Loucy (cell line): Measurements from ENCODE around the gene SMAD5.

Source experiments
- H2AFZ ChIP-seq: fragments of 200-600 bp; sonication (generic); 2 replicates; pipeline ENCODE4 v1.6.0; 2016; ENCODE audit warnings: antibody characterized with exemption, mild to moderate bottlenecking, low read length, moderate library complexity
- H3F3A ChIP-seq: fragments of 200-600 bp; 2 replicates; pipeline ENCODE4 v1.6.0; 2016; ENCODE audit warnings: antibody characterized with exemption, low read depth, mild to moderate bottlenecking
- H3K27me3 ChIP-seq: fragments of 200-600 bp; sonication (generic); 2 replicates; pipeline ENCODE4 v1.6.1; 2014; ENCODE audit warnings: low read length, mild to moderate bottlenecking; ENCODE audit not compliant: insufficient read depth, poor library complexity, severe bottlenecking
- H3K36me3 ChIP-seq: fragments of 200-600 bp; sonication (generic); 2 replicates; pipeline ENCODE4 v1.6.1; 2016; ENCODE audit warnings: low read length; ENCODE audit not compliant: insufficient read depth
- H3K4me1 ChIP-seq: fragments of 200-600 bp; sonication (generic); 2 replicates; pipeline ENCODE4 v1.5.1; 2014; ENCODE audit warnings: low read length, mild to moderate bottlenecking; ENCODE audit not compliant: insufficient read depth, poor library complexity, severe bottlenecking
- H3K4me2 ChIP-seq: fragments of 200-600 bp; sonication (generic); 2 replicates; pipeline ENCODE4 v1.6.0; 2014; ENCODE audit warnings: antibody characterized with exemption, low read length, low read depth, mild to moderate bottlenecking; ENCODE audit not compliant: poor library complexity, severe bottlenecking
- H3K4me3 ChIP-seq: fragments of 200-600 bp; sonication (generic); 2 replicates; pipeline ENCODE4 v1.5.1; 2014; ENCODE audit warnings: low read length, mild to moderate bottlenecking, mixed read lengths; ENCODE audit not compliant: poor library complexity, severe bottlenecking
- H3K79me2 ChIP-seq: fragments of 200-600 bp; sonication (generic); 2 replicates; pipeline ENCODE4 v1.6.1; 2014; ENCODE audit warnings: low read length; ENCODE audit not compliant: insufficient read depth
- H3K9ac ChIP-seq: fragments of 200-600 bp; sonication (generic); 2 replicates; pipeline ENCODE4 v1.6.0; 2014; ENCODE audit warnings: mild to moderate bottlenecking, low read depth, low read length, moderate library complexity; ENCODE audit not compliant: poor library complexity, severe bottlenecking
- H3K9me2 ChIP-seq: fragments of 200-600 bp; sonication (generic); replicated peaks from 2 replicates; pipeline ENCODE4 v1.6.1; 2016; ENCODE audit warnings: low read depth, low read length, mixed read lengths
- H3K9me3 ChIP-seq: fragments of 200-600 bp; sonication (generic); 2 replicates; pipeline ENCODE4 v1.6.1; 2014; ENCODE audit warnings: mild to moderate bottlenecking, antibody characterized with exemption, low read length, low read depth; ENCODE audit not compliant: insufficient read depth
- H4K20me1 ChIP-seq: fragments of 200-600 bp; sonication (generic); 2 replicates; pipeline ENCODE4 v1.6.0; 2014; ENCODE audit warnings: antibody characterized with exemption, low read length, mild to moderate bottlenecking; ENCODE audit not compliant: insufficient read depth, poor library complexity, severe bottlenecking
- CTCF ChIP-seq: fragments of 200-600 bp; sonication (generic); conservative IDR thresholded peaks from 2 replicates; pipeline ENCODE4 v1.5.1; 2014; ENCODE audit warnings: mild to moderate bottlenecking, antibody characterized with exemption, low read length
- EZH2phosphoT487 ChIP-seq: fragments of 200-600 bp; IDR thresholded peaks from 2 replicates; pipeline ENCODE4 v1.6.1; 2018; ENCODE audit warnings: antibody characterized with exemption, mild to moderate bottlenecking, moderate library complexity, borderline replicate concordance

SMAD5 gene

GRCh38 chr5:136099870-136100269 is 32.8 kb upstream of the SMAD5 start:
- H2AFZ ChIP-seq: no peak overlapping the region
- H3K79me2 ChIP-seq: no peaks in the 10 kb centered on the region
- H3K4me1 ChIP-seq: no peaks in the 10 kb centered on the region
- no peaks in the 10 kb centered on the region for H3K27me3 ChIP-seq
- no peaks in the 10 kb centered on the region for H3F3A ChIP-seq
- H3K9me3 ChIP-seq: no peaks in the 10 kb centered on the region
- no peaks in the 10 kb centered on the region for H3K36me3 ChIP-seq
- TF ChIP-seq CTCF (no peak), EZH2phosphoT487 (no peak)
- no peaks in the 10 kb centered on the region for H3K9me2 ChIP-seq
- H3K9ac ChIP-seq: no peak overlapping the region
- no peak overlapping the region for H3K4me3 ChIP-seq
- H4K20me1 ChIP-seq: no peaks in the 10 kb centered on the region
- H3K4me2 ChIP-seq: no peak overlapping the region

GRCh38 chr5:136101884-136102283 is 30.8 kb upstream of the SMAD5 start:
- Histone ChIP-seq H3F3A (no peaks in the 10 kb centered on the region), H2AFZ (no peak overlapping the region), H3K9me3 (no peaks in the 10 kb centered on the region), H3K4me3 (no peak overlapping the region), H3K9me2 (no peaks in the 10 kb centered on the region), H3K36me3 (no peaks in the 10 kb centered on the region), H3K27me3 (no peaks in the 10 kb centered on the region), H3K4me1 (no peaks in the 10 kb centered on the region), H3K4me2 (no peak overlapping the region), H3K9ac (no peak overlapping the region), H3K79me2 (no peaks in the 10 kb centered on the region), H4K20me1 (no peaks in the 10 kb centered on the region)
- TF ChIP-seq CTCF (no peak), EZH2phosphoT487 (no peak)

GRCh38 chr5:136103118-136103517 is 29.5 kb upstream of the SMAD5 start:
- Histone ChIP-seq H3K9ac (no peak overlapping the region), H3F3A (no peaks in the 10 kb centered on the region), H3K4me1 (no peaks in the 10 kb centered on the region), H3K9me3 (no peaks in the 10 kb centered on the region), H3K9me2 (no peaks in the 10 kb centered on the region), H3K79me2 (no peaks in the 10 kb centered on the region), H4K20me1 (no peaks in the 10 kb centered on the region), H2AFZ (no peak overlapping the region), H3K4me3 (no peak overlapping the region), H3K27me3 (no peaks in the 10 kb centered on the region), H3K36me3 (no peaks in the 10 kb centered on the region), H3K4me2 (no peak overlapping the region)
- TF ChIP-seq EZH2phosphoT487 (no peak), CTCF (no peak)
